Measurements from ENCODE around the gene RGR. TPM values are rescaled to one million over a fixed set of nuclear protein-coding genes. Genes with fewer than 3 reads are reported as not detected.

RGR gene
- total RNA-seq (not detected), polyA plus RNA-seq (under 1 TPM in 1 of 3 donors, not detected in 2; 0.17 TPM)
- long read RNA-seq, donor 1: 0 reads
- long read RNA-seq, donor 2: 0 reads
- long read RNA-seq, donor 3: 0 reads
- long read RNA-seq, donor 4: 0 reads
- long read RNA-seq, donor 5: 0 reads
- long read RNA-seq, donor 6: 0 reads
- long read RNA-seq, donor 7: 0 reads
- long read RNA-seq, donor 8: 0 reads
- long read RNA-seq, donor 9: 0 reads
- long read RNA-seq, donor 10: 0 reads

DNA sequence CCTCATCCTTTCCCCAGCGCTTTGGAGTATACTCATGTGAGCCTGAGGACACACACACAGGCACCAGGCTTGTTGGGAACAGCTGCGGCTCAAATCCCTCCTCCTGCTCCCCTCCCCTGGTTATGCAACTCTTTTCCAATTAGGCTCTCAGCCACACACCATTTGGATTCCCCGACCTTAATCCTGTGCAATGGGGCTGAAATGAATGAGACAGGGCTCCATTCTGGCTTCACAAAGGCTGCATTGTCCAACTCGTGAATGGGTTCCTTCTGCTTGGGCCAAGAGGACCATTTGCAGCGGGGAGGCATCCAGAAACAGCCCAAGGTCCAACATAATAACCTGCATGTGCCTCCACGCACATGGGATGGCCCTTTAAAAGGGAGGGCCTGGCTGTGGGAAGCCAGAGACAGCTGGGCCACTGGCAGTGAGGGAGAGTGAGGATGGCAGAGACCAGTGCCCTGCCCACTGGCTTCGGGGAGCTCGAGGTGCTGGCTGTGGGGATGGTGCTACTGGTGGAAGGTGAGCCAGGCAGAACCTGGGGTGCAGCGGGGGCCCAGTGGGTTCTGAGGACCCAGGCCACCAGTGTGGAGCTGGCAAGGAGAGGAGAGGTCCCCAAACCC is at the start of gene RGR:
RGR (plus strand) TSS at position 403 of the 620 bp plus-strand sequence; CDS start at position 441, 38 bp downstream.
- Histone ChIP-seq H3K27me3 (no peaks in the 10 kb centered on the region), H3K4me1 (replicated peaks in 1 of 2) (no peaks in the 10 kb centered on the region), H3K4me3 (no peak within 1 kb of the TSS), H3K36me3 (replicated peaks in 1 of 2) (no peaks in the 10 kb centered on the region), H3K27ac (no peak within 1 kb of the TSS), H3K9me3 (replicated peaks in 1 of 3) (no peaks in the 10 kb centered on the region)
- 67 to 70% (median 68%) methylated on average over 6 to 9 of the region's 9 CpGs for WGBS, 4 donors
- intact Hi-C loops (cut with DNase I): no loop called here
- no peak for TF ChIP-seq POLR2A (IDR thresholded peaks at IDR 0.05)
- TF ChIP-seq, protein P1, sequence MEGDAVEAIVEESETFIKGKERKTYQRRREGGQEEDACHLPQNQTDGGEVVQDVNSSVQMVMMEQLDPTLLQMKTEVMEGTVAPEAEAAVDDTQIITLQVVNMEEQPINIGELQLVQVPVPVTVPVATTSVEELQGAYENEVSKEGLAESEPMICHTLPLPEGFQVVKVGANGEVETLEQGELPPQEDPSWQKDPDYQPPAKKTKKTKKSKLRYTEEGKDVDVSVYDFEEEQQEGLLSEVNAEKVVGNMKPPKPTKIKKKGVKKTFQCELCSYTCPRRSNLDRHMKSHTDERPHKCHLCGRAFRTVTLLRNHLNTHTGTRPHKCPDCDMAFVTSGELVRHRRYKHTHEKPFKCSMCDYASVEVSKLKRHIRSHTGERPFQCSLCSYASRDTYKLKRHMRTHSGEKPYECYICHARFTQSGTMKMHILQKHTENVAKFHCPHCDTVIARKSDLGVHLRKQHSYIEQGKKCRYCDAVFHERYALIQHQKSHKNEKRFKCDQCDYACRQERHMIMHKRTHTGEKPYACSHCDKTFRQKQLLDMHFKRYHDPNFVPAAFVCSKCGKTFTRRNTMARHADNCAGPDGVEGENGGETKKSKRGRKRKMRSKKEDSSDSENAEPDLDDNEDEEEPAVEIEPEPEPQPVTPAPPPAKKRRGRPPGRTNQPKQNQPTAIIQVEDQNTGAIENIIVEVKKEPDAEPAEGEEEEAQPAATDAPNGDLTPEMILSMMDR (IDR thresholded peaks at IDR 0.05): no peak
- no peak for DNase-seq

DNA sequence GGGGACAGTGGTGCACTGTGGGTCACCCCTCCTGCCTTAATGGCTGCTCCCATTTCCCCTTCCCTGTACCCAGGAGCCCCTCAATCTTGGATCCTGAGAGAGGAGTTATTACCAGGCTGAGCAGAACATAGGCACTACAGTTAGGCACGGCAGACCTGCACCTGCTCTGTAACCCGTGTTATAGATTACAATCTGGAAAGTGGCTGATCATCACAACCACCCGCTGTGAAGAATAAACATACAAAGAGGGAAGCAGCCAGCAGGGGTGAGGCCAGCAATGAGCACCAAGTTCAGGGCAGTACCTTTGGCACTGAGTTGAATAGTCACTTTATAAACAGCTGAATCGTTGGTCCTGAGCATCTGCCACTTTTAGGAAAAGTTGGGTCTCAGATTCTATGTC is 48.8 kb upstream of the RGR start:
- no peak overlapping the region for H3K27ac ChIP-seq
- no peak for DNase-seq
- no peaks in the 10 kb centered on the region for H3K9me3 ChIP-seq (replicated peaks in 1 of 3)
- peaks cover 24% of the 10 kb centered on the region for H3K27me3 ChIP-seq
- no peak for TF ChIP-seq POLR2A (IDR thresholded peaks at IDR 0.05)
- TF ChIP-seq, protein P1 (IDR thresholded peaks at IDR 0.05): no peak
- 46 to 67% (median 48%) methylated on average over 3 to 4 of the region's 4 CpGs for WGBS, 4 donors
- H3K4me3 ChIP-seq: no peak overlapping the region
- peaks cover 8% of the 10 kb centered on the region in 2 donors for H3K4me1 ChIP-seq (replicated peaks in 1 of 2)
- no peaks in the 10 kb centered on the region for H3K36me3 ChIP-seq (replicated peaks in 1 of 2)
- intact Hi-C loops (cut with DNase I): no loop called here

DNA sequence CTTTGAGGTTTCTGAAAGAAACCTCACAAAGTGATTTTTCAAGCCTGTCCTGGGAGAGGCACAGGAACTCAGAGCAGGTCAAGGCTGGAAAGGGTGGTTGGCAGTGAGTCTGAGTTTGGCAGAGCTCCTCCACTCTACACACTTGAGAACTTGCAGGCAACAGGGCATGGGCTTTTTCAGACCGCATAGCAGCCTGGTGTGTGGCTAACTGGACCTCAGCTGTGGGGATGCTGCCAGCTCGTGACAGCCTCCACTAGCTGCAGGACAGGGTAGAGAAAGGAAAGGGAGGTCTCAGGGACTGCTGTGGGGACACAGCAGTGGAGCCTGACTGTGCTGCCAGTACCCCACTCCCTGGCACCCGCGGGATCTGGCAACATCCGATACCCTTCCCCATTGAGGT is 47.9 kb upstream of the RGR start:
- DNase-seq: peak in 2 of 7 donors; percentile 24 to 47
- H3K27me3 ChIP-seq: peaks cover 24% of the 10 kb centered on the region

GRCh38 chr10:84197643-84198042 is 47.2 kb upstream of the RGR start:
- WGBS, 4 donors: 85 to 91% (median 87%) methylated on average over 4 to 5 of the region's 5 CpGs
- no peak for TF ChIP-seq POLR2A (IDR thresholded peaks at IDR 0.05)
- TF ChIP-seq, protein P1 (IDR thresholded peaks at IDR 0.05): no peak
- H3K36me3 ChIP-seq (replicated peaks in 1 of 2): no peaks in the 10 kb centered on the region
- intact Hi-C loops (cut with DNase I): no loop called here
- peaks cover 24% of the 10 kb centered on the region for H3K27me3 ChIP-seq
- DNase-seq: no peak
- H3K4me3 ChIP-seq: no peak overlapping the region
- no peaks in the 10 kb centered on the region for H3K9me3 ChIP-seq (replicated peaks in 1 of 3)
- H3K27ac ChIP-seq: no peak overlapping the region
- peaks cover 8% of the 10 kb centered on the region in 2 donors for H3K4me1 ChIP-seq (replicated peaks in 1 of 2)

More for the DNA sequence above, 47.9 kb upstream of the RGR start:
- 44 to 73% (median 67%) methylated on average over 4 to 5 of the region's 5 CpGs for WGBS, 4 donors
- Histone ChIP-seq H3K27ac (no peak overlapping the region), H3K36me3 (replicated peaks in 1 of 2) (no peaks in the 10 kb centered on the region), H3K9me3 (replicated peaks in 1 of 3) (no peaks in the 10 kb centered on the region), H3K4me1 (replicated peaks in 1 of 2) (peaks cover 8% of the 10 kb centered on the region in 2 donors), H3K4me3 (no peak overlapping the region)
- intact Hi-C loops (cut with DNase I): no loop called here
- no peak for TF ChIP-seq POLR2A (IDR thresholded peaks at IDR 0.05)
- TF ChIP-seq, protein P1 (IDR thresholded peaks at IDR 0.05): no peak
